ENCODE data around the gene GLIS1. TPM values are rescaled to one million over a fixed set of nuclear protein-coding genes. Genes with fewer than 3 reads are reported as not detected.

GLIS1 gene
- total RNA-seq, 1 experiment from 2014 or later = 0.24 TPM

DNA sequence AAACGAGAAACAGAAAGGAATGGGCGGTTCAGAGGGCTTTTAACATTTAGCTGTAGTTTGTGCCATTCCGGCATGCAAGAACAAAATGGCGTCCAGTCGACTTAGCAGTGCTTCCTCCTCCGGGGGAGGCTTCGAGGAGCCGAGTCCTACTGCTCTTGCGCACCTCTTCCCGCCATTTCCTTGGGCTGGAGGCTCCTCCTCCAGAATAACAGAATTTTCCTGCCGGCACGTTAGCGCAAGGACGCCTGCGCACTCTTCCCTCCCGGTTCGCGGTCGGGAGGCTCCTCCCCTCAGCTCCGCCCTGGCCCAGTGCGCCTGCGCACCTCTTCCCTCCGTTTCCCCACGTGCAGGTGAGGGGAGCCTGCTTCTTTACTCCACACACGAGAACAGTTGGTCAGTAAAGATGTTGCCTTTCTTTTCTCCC lies 278.7 kb downstream of the GLIS1 start:
- DNase-seq (ENCODE audit: low spot score) (no peak), ATAC-seq (no peak)
- CTCF ChIA-PET = interaction anchor here (1.1 to 1.5 kb wide), 3 partner anchors 10 to 134 kb away, joined by 3 to 5 read pairs (median 4); no protein-coding TSS in a partner anchor
- no peaks in the 10 kb centered on the region for H3K36me3 Mint-ChIP-seq
- no peak overlapping the region for H3K27ac Mint-ChIP-seq
- no peak overlapping the region for H3K4me3 Mint-ChIP-seq
- TF ChIP-seq, protein P1, sequence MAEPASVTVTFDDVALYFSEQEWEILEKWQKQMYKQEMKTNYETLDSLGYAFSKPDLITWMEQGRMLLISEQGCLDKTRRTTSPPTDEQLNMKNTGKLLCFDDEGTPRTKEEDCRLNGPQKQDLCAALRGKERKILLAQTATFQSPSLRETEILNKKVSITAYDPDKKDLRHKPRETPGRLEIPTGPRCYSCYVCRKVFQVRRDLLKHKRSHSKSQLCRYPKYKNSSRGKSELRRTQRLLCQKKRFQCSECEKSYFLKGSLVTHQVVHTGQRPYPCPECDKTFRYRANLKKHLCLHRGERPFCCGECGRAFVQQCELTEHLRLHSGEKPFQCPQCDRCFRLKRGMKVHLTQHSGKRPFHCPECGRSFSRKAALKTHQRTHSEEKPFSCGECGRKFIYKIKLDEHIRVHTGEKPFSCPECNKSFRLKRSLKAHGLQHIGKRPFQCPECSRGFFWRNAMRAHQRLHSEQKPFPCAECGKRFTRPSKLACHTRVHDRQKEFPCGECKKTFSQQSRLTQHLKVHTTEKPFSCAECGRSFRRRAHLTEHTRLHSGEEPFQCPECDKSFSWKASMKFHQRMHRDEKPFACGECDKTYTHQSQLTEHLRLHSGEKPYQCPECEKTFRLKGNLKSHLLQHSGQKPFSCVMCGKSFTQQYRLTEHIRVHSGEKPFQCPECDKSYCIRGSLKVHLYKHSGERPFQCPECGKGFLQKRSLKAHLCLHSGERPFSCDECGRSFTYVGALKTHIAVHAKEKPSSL (CRISPR knock-in tag; conservative IDR thresholded peaks at IDR 0.05) = no peak
- TF ChIP-seq, protein P2, sequence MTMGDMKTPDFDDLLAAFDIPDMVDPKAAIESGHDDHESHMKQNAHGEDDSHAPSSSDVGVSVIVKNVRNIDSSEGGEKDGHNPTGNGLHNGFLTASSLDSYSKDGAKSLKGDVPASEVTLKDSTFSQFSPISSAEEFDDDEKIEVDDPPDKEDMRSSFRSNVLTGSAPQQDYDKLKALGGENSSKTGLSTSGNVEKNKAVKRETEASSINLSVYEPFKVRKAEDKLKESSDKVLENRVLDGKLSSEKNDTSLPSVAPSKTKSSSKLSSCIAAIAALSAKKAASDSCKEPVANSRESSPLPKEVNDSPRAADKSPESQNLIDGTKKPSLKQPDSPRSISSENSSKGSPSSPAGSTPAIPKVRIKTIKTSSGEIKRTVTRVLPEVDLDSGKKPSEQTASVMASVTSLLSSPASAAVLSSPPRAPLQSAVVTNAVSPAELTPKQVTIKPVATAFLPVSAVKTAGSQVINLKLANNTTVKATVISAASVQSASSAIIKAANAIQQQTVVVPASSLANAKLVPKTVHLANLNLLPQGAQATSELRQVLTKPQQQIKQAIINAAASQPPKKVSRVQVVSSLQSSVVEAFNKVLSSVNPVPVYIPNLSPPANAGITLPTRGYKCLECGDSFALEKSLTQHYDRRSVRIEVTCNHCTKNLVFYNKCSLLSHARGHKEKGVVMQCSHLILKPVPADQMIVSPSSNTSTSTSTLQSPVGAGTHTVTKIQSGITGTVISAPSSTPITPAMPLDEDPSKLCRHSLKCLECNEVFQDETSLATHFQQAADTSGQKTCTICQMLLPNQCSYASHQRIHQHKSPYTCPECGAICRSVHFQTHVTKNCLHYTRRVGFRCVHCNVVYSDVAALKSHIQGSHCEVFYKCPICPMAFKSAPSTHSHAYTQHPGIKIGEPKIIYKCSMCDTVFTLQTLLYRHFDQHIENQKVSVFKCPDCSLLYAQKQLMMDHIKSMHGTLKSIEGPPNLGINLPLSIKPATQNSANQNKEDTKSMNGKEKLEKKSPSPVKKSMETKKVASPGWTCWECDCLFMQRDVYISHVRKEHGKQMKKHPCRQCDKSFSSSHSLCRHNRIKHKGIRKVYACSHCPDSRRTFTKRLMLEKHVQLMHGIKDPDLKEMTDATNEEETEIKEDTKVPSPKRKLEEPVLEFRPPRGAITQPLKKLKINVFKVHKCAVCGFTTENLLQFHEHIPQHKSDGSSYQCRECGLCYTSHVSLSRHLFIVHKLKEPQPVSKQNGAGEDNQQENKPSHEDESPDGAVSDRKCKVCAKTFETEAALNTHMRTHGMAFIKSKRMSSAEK (CRISPR knock-in tag; IDR thresholded peaks at IDR 0.05; ENCODE audit: borderline replicate concordance) = no peak
- TF ChIP-seq, protein P3, sequence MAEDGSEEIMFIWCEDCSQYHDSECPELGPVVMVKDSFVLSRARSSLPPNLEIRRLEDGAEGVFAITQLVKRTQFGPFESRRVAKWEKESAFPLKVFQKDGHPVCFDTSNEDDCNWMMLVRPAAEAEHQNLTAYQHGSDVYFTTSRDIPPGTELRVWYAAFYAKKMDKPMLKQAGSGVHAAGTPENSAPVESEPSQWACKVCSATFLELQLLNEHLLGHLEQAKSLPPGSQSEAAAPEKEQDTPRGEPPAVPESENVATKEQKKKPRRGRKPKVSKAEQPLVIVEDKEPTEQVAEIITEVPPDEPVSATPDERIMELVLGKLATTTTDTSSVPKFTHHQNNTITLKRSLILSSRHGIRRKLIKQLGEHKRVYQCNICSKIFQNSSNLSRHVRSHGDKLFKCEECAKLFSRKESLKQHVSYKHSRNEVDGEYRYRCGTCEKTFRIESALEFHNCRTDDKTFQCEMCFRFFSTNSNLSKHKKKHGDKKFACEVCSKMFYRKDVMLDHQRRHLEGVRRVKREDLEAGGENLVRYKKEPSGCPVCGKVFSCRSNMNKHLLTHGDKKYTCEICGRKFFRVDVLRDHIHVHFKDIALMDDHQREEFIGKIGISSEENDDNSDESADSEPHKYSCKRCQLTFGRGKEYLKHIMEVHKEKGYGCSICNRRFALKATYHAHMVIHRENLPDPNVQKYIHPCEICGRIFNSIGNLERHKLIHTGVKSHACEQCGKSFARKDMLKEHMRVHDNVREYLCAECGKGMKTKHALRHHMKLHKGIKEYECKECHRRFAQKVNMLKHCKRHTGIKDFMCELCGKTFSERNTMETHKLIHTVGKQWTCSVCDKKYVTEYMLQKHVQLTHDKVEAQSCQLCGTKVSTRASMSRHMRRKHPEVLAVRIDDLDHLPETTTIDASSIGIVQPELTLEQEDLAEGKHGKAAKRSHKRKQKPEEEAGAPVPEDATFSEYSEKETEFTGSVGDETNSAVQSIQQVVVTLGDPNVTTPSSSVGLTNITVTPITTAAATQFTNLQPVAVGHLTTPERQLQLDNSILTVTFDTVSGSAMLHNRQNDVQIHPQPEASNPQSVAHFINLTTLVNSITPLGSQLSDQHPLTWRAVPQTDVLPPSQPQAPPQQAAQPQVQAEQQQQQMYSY (CRISPR knock-in tag; IDR thresholded peaks at IDR 0.05) = no peak
- no peaks in the 10 kb centered on the region for H3K9me3 Mint-ChIP-seq
- 0 out of 2 replicates have a peak, but pooled peaks cover 10% of the 10 kb centered on the region for H3K4me1 Mint-ChIP-seq
- peaks cover 26% of the 10 kb centered on the region for H3K27me3 Mint-ChIP-seq (ENCODE audit: low read depth)
- POLR2A ChIA-PET = no interaction called here

DNA sequence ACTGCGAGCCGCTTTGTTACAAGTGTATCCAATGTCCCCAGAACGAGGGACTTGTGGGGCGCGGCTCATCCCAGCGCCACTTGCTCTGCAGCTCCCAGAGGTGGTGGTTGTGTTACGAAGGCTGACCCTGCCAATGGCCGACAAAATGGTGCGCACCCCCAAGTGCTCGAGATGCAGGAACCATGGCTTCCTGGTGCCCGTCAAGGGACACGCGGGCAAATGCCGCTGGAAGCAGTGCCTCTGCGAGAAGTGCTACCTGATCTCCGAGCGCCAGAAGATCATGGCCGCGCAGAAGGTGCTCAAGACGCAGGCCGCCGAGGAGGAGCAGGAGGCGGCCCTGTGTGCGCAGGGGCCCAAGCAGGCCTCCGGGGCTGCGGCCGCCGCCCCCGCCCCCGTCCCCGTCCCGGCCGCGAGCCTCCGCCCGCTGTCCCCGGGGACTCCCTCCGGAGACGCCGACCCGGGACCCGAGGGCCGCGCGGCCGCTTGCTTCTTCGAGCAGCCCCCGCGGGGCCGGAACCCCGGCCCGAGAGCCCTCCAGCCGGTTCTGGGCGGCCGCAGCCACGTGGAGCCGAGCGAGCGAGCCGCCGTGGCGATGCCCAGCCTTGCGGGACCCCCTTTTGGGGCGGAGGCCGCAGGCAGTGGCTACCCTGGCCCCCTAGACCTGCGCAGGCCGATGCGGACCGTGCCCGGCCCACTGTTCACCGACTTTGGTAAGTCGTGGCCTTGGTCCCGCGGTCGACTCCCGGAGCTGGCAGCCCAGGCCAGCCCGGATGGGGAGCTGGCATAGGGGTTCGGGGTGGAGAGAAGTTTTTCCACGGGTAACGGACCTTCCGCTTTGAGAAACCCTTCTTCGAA lies 279.4 kb downstream of the GLIS1 start, which contains the start of gene DMRTB1:
DMRTB1 (plus strand) TSS at position 79 of the 855 bp plus-strand sequence; CDS start at position 134, 55 bp downstream.
- 0 out of 2 replicates have a peak, but pooled peaks cover 10% of the 10 kb centered on the region for H3K4me1 Mint-ChIP-seq
- H3K27me3 Mint-ChIP-seq (ENCODE audit: low read depth) = peaks cover 24% of the 10 kb centered on the region
- ChIA-PET POLR2A (no interaction called here), CTCF (interaction anchor here (1.1 to 1.5 kb wide), 2 partner anchors 10 to 11 kb away, joined by 4 to 5 read pairs; no protein-coding TSS in a partner anchor)
- no peaks in the 10 kb centered on the region for H3K9me3 Mint-ChIP-seq
- no peaks in the 10 kb centered on the region for H3K36me3 Mint-ChIP-seq
- H3K4me3 Mint-ChIP-seq = no peak within 1 kb of the TSS
- ATAC-seq = no peak; the same call in 1 of the 2 replicates
- DNase-seq (ENCODE audit: low spot score) = no peak
- H3K27ac Mint-ChIP-seq = no peak within 1 kb of the TSS
- TF ChIP-seq EMX1 (CRISPR knock-in tag; IDR thresholded peaks at IDR 0.05) (no peak), ZNF671 (CRISPR knock-in tag; IDR thresholded peaks at IDR 0.05) (no peak), NR3C1 (CRISPR knock-in tag; conservative IDR thresholded peaks at IDR 0.05; ENCODE audit: low read depth) (no peak), SOX15 (CRISPR knock-in tag; IDR thresholded peaks at IDR 0.05) (no peak)
- TF ChIP-seq, protein P4, sequence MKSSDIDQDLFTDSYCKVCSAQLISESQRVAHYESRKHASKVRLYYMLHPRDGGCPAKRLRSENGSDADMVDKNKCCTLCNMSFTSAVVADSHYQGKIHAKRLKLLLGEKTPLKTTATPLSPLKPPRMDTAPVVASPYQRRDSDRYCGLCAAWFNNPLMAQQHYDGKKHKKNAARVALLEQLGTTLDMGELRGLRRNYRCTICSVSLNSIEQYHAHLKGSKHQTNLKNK (CRISPR knock-in tag; IDR thresholded peaks at IDR 0.05) = no peak
- TF ChIP-seq, protein P5, sequence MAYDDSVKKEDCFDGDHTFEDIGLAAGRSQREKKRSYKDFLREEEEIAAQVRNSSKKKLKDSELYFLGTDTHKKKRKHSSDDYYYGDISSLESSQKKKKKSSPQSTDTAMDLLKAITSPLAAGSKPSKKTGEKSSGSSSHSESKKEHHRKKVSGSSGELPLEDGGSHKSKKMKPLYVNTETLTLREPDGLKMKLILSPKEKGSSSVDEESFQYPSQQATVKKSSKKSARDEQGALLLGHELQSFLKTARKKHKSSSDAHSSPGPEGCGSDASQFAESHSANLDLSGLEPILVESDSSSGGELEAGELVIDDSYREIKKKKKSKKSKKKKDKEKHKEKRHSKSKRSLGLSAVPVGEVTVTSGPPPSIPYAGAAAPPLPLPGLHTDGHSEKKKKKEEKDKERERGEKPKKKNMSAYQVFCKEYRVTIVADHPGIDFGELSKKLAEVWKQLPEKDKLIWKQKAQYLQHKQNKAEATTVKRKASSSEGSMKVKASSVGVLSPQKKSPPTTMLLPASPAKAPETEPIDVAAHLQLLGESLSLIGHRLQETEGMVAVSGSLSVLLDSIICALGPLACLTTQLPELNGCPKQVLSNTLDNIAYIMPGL (CRISPR knock-in tag; IDR thresholded peaks at IDR 0.05) = no peak
- TF ChIP-seq, protein P6, sequence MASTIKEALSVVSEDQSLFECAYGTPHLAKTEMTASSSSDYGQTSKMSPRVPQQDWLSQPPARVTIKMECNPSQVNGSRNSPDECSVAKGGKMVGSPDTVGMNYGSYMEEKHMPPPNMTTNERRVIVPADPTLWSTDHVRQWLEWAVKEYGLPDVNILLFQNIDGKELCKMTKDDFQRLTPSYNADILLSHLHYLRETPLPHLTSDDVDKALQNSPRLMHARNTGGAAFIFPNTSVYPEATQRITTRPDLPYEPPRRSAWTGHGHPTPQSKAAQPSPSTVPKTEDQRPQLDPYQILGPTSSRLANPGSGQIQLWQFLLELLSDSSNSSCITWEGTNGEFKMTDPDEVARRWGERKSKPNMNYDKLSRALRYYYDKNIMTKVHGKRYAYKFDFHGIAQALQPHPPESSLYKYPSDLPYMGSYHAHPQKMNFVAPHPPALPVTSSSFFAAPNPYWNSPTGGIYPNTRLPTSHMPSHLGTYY (CRISPR knock-in tag; IDR thresholded peaks at IDR 0.05) = no peak
- TF ChIP-seq, protein P7, sequence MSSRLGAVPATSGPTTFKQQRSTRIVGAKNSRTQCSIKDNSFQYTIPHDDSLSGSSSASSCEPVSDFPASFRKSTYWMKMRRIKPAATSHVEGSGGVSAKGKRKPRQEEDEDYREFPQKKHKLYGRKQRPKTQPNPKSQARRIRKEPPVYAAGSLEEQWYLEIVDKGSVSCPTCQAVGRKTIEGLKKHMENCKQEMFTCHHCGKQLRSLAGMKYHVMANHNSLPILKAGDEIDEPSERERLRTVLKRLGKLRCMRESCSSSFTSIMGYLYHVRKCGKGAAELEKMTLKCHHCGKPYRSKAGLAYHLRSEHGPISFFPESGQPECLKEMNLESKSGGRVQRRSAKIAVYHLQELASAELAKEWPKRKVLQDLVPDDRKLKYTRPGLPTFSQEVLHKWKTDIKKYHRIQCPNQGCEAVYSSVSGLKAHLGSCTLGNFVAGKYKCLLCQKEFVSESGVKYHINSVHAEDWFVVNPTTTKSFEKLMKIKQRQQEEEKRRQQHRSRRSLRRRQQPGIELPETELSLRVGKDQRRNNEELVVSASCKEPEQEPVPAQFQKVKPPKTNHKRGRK (CRISPR knock-in tag; IDR thresholded peaks at IDR 0.05; ENCODE audit: borderline replicate concordance) = no peak
- TF ChIP-seq, protein P8, sequence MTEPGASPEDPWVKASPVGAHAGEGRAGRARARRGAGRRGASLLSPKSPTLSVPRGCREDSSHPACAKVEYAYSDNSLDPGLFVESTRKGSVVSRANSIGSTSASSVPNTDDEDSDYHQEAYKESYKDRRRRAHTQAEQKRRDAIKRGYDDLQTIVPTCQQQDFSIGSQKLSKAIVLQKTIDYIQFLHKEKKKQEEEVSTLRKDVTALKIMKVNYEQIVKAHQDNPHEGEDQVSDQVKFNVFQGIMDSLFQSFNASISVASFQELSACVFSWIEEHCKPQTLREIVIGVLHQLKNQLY (CRISPR knock-in tag; IDR thresholded peaks at IDR 0.05) = no peak
